Inferior parietal cortex (tissue), 1 donor: ENCODE data around the gene GLMP.

ENCODE experiments used
- DNase-seq: peaks from one replicate; pipeline ENCODE4 v3.0.0-alpha.2; 2016; ENCODE audit errors: extremely low spot score

Gene GLMP

GRCh38 chr1:156248323-156248683 lies 47.2 kb downstream of the GLMP start:
- DNase-seq: no peak

DNA sequence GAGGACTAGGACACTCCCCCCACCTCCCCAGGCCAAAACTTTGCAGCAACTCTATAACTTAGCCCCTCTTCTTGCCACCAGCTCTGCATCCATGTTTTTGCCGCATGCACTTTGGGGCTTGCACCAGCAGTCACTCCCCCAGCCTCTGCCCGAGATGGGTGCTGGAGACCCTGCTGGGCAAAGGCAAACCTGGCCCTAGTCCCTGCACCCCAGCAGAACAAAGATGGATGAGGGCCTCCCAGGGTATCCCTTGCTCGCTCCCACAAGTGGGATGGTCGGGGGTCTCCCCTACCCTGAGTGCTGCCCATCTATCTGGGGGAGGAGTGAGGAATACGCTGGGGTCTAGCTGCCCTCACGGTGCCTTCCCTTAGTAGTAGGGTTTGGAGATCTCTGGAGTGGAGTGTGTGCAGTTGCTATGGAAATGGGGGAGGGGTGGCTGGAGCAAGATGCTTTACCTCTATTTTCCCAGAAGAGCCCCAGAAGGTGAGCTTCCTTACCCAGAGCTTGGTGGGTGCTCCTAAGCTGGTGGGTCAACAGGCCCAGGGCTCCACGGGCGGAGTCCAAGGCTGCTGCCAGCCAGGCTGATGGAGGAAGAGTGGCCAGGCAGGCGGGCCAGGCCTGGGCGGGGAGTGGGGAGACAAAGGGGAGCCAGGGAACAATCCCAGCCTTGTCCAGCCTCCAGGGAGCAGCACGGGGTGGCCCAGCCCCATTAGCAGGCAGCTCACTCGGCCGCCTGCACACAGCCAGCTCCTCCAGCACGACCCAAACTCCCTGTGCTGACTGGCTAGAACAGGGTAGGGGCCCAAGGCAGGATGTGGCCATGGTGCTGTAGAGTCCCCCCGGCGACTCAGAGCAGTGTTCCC lies 47.8 kb downstream of the GLMP start, which contains the start of gene PAQR6:
Gene PAQR6, minus strand, starts transcription at position 597 of the 863 bp plus-strand sequence. CDS start 1,325 bp downstream, outside the sequence.
- peak; percentile 81 for DNase-seq

GRCh38 chr1:156246781-156247459 lies 48.6 kb downstream of the GLMP start:
- DNase-seq: no peak

DNA sequence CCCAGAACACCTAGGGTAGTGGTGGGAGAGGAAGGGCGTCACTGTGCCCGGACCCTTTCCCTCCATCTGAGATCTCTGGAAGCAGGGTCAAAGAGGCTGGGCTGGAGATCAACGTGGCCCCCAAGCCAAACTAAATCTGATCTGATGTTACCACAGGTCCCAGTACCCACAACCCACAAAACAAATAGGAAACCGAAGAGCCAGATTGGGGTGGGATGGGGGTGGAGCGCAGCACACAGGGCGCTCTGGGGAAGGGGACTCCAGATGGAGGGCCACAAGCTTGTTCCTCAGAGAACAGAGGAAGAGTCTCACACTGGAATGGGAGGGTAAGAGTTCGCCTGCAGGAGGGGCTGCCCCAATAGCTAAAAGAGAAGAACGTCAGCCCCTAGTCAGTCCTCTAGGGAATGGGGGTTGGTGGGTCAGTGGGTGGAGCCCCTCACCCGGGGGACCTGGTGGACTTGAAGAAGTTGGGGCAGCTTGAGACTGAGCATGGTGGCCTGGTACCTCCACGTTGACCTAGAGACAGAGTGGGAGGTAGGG lies 49.2 kb downstream of the GLMP start:
- no peak for DNase-seq

- DNase-seq: no peak
Measured at GRCh38 chr1:156245451-156246232, 49.8 kb downstream of the GLMP start.

GRCh38 chr1:156244712-156245111 lies 50.8 kb downstream of the GLMP start:
- DNase-seq: no peak

- DNase-seq: no peak
Measured at GRCh38 chr1:156244126-156244525, 51.4 kb downstream of the GLMP start.

GRCh38 chr1:156242738-156243137 lies 52.7 kb downstream of the GLMP start:
- no peak for DNase-seq
